Measurements from ENCODE around the gene SUPV3L1.

The SUPV3L1 gene

DNA sequence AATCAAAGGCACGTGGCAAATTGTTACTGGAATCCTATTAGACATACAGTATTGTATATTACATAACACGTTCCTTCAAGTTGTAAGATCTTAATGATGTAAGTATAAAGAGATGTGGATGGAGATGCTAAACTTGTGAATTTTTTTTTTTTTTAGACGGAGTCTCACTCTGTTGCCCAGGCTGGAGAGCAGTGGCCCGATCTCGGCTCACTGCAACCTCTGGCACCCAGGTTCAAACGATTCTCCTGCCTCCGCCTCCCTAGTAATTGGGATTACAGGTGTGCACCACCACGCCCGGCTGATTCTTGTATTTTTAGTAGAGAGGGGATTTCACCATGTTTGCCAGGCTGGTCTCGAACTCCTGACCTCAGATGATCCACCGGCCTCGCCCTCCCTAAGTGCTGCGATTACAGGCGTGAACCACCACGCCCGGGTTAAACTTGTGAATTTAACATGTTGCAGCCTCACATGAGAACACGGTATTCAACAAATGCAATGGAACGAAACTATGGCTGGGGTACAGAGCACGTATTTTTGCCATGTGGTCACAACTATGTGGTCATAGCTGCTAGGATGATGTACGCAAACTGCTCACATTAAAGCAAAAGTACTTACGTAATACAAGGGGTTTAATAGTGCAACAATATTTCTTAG lies 818 bp upstream of the SUPV3L1 start:
- TF ChIP-seq GATA3 (IDR thresholded peaks at IDR 0.05; ENCODE audit: low read depth, low read length) (no peak), GATA2 (IDR thresholded peaks at IDR 0.05; ENCODE audit: low read depth, low read length) (no peak)

DNA sequence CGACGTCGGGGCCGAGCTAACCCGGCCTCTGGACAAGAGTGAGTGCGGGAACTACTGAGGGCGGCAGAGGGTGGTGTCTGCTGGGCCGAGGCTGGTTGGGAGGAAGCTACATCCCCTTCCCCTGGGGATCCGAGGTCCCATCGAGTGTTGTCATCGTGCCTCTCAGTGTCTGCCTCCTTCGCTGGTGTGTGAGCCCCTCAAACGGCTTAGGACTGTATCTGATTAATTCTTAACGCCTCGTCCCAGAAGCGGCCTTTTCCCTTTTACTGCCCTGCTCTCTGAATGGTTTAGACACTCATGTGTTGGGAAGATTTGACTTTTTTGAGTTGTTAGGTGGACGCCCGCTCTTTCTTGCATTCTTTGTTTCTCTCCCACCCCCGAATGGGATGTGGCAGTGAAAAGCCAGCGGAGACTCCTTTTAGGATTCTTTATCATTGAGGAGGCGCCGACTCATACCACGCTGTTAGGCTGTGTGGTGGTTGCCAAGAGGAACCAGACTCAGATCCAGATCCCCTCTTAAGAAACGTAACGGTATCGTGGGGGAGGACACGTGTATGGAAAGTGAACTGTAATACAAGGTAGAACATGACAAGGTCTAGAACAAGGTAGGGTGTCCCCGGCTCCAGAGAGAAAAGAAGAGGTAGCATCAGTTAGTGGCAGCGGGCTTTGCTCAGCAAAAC lies 631 bp downstream of the SUPV3L1 start:
- TF ChIP-seq GATA2 (IDR thresholded peaks at IDR 0.05; ENCODE audit: low read depth, low read length) (no peak), GATA3 (IDR thresholded peaks at IDR 0.05; ENCODE audit: low read depth, low read length) (no peak)

DNA sequence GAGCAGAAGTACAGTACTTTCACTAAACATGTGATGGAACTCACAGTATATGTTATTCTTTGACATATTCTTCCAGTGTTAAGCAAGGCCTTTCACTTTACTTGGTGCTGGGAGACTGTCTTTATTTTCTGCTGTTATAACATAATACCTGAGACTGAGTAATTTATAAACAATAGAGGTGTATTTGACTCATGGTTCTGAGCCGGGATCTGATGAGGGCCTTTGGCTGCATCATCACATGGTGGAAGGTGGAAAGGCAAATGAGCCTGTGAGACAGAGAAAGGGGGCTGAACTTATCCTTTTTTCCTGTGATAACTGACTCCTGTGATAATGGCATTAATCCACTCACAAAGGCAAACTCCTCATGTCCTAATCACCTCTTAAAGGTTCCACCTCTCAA lies 1.4 kb downstream of the SUPV3L1 start:
- TF ChIP-seq GATA2 (IDR thresholded peaks at IDR 0.05; ENCODE audit: low read depth, low read length) = no peak
- TF ChIP-seq GATA3 (IDR thresholded peaks at IDR 0.05; ENCODE audit: low read depth, low read length) = no peak

DNA sequence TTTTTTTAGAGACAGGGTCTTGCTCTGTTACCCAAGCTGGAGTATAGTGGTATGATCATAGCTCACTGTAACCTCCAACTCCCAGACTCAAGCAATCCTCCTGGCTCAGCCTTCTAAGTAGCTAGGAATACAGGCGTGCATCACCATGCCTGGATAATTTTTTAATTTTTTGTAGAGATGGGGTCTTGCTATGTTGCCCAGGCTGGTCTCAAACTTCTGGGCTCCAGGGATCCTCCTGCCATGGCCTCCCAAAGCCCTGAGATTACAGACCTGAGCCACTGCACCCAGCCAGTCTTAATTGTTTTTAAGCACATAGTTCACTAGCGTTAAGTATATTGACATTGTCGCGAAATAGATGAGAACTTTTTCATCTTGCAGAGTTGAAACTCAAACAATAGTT lies 2.0 kb downstream of the SUPV3L1 start:
- TF ChIP-seq GATA3 (IDR thresholded peaks at IDR 0.05; ENCODE audit: low read depth, low read length) (no peak), GATA2 (IDR thresholded peaks at IDR 0.05; ENCODE audit: low read depth, low read length) (no peak)

DNA sequence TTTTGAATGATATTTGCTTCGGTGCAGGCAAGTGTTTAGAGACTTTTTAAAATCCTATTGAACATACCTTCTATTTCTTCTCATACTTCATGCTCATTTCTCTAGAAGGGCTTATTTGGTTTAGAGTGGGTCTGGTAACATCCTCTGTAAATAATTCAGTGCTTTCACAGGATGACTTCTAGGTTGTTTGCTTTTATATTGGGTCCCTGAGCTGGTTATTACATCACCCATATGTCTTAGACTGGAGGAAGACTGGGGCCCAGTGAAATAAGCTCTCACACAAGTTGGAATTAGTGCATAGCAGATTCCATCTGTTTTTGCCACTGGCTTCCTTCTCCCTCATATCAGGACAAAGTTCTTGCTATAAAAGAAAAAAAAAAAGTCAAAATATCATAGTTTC lies 6.5 kb downstream of the SUPV3L1 start:
- TF ChIP-seq GATA2 (IDR thresholded peaks at IDR 0.05; ENCODE audit: low read depth, low read length) = no peak
- TF ChIP-seq GATA3 (IDR thresholded peaks at IDR 0.05; ENCODE audit: low read depth, low read length) = no peak

DNA sequence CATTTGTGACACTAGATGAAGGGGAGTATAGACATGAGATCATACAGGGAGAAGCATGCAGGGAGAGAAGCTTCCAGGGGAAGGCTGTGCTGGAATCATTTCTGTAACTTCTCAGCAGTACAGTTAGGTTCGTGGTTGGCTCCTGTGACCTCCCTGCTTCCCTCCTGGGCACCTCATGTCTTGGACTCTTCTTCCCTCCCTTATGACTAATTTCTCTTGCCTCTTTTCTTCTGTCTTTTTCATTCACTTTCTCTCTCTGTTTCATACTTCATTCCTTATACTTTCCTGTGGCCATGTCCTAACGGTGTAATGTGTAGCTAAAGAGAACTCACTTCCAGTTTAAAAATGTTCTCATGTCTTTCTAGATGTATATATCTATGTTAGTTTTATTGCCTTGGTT lies 21.0 kb downstream of the SUPV3L1 start:
- TF ChIP-seq GATA2 (IDR thresholded peaks at IDR 0.05; ENCODE audit: low read depth, low read length) = no peak
- no peak for TF ChIP-seq GATA3 (IDR thresholded peaks at IDR 0.05; ENCODE audit: low read depth, low read length)

DNA sequence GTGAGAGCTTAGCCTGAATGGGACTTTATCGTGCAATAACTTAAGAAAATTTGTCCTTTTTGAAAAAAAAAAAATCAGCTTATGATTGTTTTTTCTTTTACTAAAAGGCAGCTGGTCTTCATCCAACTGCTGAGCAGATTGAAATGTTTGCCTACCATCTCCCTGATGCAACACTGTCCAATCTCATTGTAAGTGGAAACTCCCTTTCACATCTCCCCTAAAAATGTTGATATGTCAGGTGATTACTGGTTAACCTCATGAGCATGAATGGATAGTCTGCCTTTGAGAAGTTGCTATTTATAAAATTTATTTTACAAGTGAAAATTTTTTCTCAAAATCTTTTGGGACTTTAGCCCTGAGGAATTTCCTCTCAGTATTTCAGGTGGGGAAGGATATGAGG lies 22.3 kb downstream of the SUPV3L1 start:
- TF ChIP-seq GATA3 (IDR thresholded peaks at IDR 0.05; ENCODE audit: low read depth, low read length) = no peak
- TF ChIP-seq GATA2 (IDR thresholded peaks at IDR 0.05; ENCODE audit: low read depth, low read length) = no peak

DNA sequence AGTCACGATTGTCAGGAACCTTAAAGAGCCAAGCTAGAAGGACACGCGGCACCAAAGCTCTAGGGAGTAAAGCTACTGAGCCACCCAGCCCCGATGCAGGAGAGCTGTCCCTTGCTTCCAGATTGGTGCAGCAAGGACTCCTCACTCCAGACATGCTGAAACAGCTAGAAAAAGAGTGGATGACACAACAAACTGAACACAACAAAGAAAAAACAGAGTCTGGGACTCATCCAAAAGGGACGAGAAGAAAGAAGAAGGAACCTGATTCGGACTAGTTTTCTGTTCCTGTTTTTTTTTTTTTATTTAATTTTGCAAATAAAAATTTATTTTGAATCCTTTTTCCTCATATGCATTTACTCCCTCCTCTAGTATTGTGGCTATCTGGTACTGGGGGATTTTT lies 28.7 kb downstream of the SUPV3L1 start:
- no peak for TF ChIP-seq GATA2 (IDR thresholded peaks at IDR 0.05; ENCODE audit: low read depth, low read length)
- no peak for TF ChIP-seq GATA3 (IDR thresholded peaks at IDR 0.05; ENCODE audit: low read depth, low read length)

DNA sequence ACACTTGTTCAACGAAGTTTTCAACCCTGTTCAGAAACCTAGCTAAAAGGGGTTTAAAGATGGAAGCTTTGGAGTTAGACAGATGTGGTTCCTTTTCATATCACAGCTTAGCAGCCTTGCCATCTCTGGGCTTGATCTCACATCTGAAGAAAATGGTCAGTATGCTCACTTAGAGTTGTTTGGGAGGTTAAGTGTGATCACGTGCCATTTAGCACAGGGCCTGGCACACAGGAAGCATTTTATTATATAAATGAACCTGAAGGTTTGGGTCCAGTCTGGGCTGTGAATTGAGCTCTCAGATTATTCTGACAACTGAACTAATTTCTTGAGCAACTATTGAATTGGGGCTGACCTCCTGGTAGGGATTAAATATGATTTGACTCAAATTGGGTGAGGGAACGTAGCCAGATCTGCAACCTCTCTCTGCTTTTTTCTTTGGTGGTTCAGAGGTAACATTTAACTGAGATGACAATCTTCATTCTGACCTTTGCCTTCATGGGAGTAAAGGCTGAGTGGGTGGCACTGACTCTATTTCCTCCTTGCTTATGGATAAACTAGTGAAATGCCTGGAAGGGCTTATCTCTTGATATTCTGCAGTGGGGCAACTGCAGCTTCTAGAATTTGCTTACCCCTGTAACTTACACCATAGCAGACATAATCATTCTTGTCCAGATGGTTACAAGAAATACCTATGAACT lies 29.9 kb downstream of the SUPV3L1 start:
- TF ChIP-seq GATA2 (IDR thresholded peaks at IDR 0.05; ENCODE audit: low read depth, low read length) (no peak), GATA3 (IDR thresholded peaks at IDR 0.05; ENCODE audit: low read depth, low read length) (no peak)

DNA sequence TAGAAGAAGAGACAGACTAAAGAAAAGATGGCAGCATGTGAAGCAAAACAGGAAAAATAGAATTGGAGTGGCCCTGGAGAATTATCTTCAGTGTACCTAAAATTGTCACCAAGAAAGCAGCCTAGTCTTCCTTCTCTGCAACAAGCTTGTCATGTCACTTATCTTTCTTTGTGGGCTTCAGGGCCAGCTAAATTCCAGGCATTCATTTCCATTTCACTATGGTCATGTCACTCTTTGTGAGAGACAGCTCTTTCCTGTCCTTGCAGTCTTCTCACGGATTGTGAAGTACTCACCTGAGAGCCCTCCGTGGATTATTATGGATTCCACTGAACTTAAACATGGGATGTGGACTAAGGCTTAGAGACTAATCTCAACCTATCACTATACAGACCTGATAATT lies 31.1 kb downstream of the SUPV3L1 start:
- TF ChIP-seq GATA3 (IDR thresholded peaks at IDR 0.05; ENCODE audit: low read depth, low read length) (no peak), GATA2 (IDR thresholded peaks at IDR 0.05; ENCODE audit: low read depth, low read length) (no peak)

DNA sequence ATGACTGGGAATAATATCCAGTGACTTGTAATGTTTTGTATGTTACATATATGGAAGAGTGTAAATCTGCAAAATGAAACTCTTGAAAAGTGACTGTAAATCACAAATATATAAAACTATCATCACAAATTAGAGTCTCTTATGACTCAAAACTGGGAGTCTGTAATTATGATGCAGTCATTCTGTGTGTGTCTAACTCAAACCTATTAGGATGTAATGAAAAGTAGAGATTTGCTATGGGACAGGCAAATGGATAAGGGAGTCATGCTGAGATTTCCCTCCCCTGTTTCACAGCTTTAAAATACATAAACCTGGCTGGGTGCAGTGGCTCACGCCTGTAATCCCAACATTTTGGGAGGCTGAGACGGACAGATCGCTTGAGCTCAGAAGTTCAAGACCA lies 31.5 kb downstream of the SUPV3L1 start:
- no peak for TF ChIP-seq GATA3 (IDR thresholded peaks at IDR 0.05; ENCODE audit: low read depth, low read length)
- no peak for TF ChIP-seq GATA2 (IDR thresholded peaks at IDR 0.05; ENCODE audit: low read depth, low read length)

DNA sequence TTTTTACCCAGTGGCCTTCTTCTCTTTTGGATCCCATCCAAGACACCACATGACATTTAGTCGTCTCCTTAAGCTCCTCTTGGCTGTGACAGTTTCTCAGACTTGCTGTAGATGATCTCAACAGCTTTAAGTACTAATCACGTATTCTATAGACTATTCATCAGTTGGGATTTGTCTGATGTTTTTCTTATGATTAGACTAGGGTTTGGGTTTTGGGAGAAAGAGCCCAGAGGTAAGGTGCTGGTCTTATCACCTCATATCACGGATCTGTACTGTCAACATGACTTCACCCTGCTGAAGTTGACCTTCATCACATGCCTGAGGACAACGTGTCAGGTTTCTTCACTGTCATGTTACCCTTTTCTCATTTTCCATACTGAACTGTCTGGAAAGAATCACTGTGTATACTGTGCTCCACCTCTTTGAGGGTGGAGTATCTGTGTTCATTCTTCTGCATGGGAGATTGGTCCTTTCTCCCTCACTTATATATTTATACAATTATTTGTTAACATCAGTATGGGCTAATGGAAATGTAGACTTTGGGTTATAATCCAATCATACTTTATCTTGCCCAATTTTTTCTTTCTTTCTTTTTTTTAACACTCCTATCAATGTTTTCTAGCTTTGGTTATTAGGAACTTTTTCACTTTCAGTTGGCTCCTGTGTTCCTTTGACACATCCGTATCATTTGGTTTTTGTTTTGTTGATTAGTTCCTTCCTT lies 33.7 kb downstream of the SUPV3L1 start:
- TF ChIP-seq GATA3 (IDR thresholded peaks at IDR 0.05; ENCODE audit: low read depth, low read length) = no peak
- no peak for TF ChIP-seq GATA2 (IDR thresholded peaks at IDR 0.05; ENCODE audit: low read depth, low read length)

DNA sequence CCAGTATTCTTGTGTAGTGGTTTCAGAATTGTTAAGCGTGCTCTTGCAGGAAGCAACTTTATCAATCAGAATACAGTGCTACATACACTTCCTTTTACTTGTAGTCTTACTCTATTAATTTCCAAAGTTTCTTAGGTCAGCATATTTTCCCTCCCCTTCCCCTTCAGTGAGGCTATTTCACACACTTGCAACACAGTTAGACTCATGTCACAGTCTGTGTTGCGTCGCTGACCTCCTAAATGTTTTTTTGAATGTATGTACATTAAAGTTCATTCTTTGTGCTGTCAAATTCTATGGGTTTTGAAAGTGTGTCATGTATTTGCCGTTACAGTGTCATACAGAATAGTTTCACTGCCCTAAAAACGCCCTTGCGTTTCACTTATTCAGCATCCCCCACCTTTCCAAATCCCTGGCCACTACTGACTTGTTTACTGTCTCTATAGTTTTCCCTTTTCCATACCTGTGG lies 34.7 kb downstream of the SUPV3L1 start:
- no peak for TF ChIP-seq GATA3 (IDR thresholded peaks at IDR 0.05; ENCODE audit: low read depth, low read length)
- TF ChIP-seq GATA2 (IDR thresholded peaks at IDR 0.05; ENCODE audit: low read depth, low read length) = no peak

Data from SH-SY5Y (cell line).